Neural progenitor cell (in vitro differentiated cells): Measurements from ENCODE around the gene REXO5. TPM values are rescaled to one million over a fixed set of nuclear protein-coding genes. Genes with fewer than 3 reads are reported as not detected.

Source experiments
- DNase-seq: peaks from one replicate; pipeline ENCODE4 v3.0.0-alpha.2; 2016; ENCODE audit warnings: low spot score
- H2AFZ ChIP-seq: fragments of 200-600 bp; sonication (generic); replicated peaks from 2 replicates; pipeline ENCODE4 v1.6.1; 2016; ENCODE audit warnings: antibody characterized with exemption
- H3F3A ChIP-seq: fragments of 200-600 bp; sonication (generic); 2 replicates; pipeline ENCODE4 v1.6.1; 2016; ENCODE audit warnings: antibody characterized with exemption, low read depth
- H3K27ac ChIP-seq: fragments of 200-600 bp; sonication (generic); 2 replicates; pipeline ENCODE4 v1.5.1; 2016; ENCODE audit warnings: mild to moderate bottlenecking
- H3K27me3 ChIP-seq: fragments of 200-600 bp; sonication (generic); 2 replicates; pipeline ENCODE4 v1.6.1; 2016; ENCODE audit warnings: mild to moderate bottlenecking, moderate library complexity
- H3K36me3 ChIP-seq: fragments of 200-600 bp; sonication (generic); 2 replicates; pipeline ENCODE4 v1.5.1; 2016
- H3K4me1 ChIP-seq: fragments of 200-600 bp; sonication (generic); 2 replicates; pipeline ENCODE4 v1.6.1; 2016; ENCODE audit warnings: mixed run types
- H3K4me2 ChIP-seq: fragments of 200-600 bp; sonication (generic); 2 replicates; pipeline ENCODE4 v1.6.1; 2016
- H3K4me3 ChIP-seq: fragments of 200-600 bp; sonication (generic); 2 replicates; pipeline ENCODE4 v1.5.1; 2016
- H3K79me2 ChIP-seq: fragments of 200-600 bp; sonication (generic); 2 replicates; pipeline ENCODE4 v1.6.1; 2016; ENCODE audit warnings: low read depth
- H3K9ac ChIP-seq: fragments of 200-600 bp; sonication (generic); 2 replicates; pipeline ENCODE4 v1.6.1; 2016
- H3K9me3 ChIP-seq: fragments of 200-600 bp; sonication (generic); 2 replicates; pipeline ENCODE4 v1.5.1; 2016; ENCODE audit warnings: low read depth
- H4K20me1 ChIP-seq: fragments of 200-600 bp; sonication (generic); 2 replicates; pipeline ENCODE4 v1.6.1; 2016; ENCODE audit warnings: low read depth
- H3K27ac Mint-ChIP-seq: 3 replicates; pipeline ENCODE4 v1.8.0; 2021; ENCODE audit warnings: mixed read lengths
- H3K27me3 Mint-ChIP-seq: 2 replicates; pipeline ENCODE4 v1.8.0; 2022; ENCODE audit warnings: low read depth, mild to moderate bottlenecking, inconsistent platforms, moderate library complexity, mixed read lengths; ENCODE audit not compliant: insufficient read depth
- H3K36me3 Mint-ChIP-seq: 3 replicates; pipeline ENCODE4 v1.8.0; 2021; ENCODE audit warnings: mixed read lengths
- H3K4me1 Mint-ChIP-seq: 3 replicates; pipeline ENCODE4 v1.8.0; 2021; ENCODE audit warnings: mixed read lengths
- H3K4me3 Mint-ChIP-seq: 3 replicates; pipeline ENCODE4 v1.8.0; 2021; ENCODE audit warnings: mild to moderate bottlenecking, moderate library complexity, mixed read lengths
- H3K9me3 Mint-ChIP-seq: 3 replicates; pipeline ENCODE4 v1.8.0; 2020; ENCODE audit warnings: mixed read lengths
- EZH2 ChIP-seq: fragments of 200-600 bp; sonication (generic); IDR thresholded peaks from 2 replicates; pipeline ENCODE4 v1.6.1; 2017; ENCODE audit warnings: antibody characterized with exemption, mild to moderate bottlenecking, moderate library complexity
- EZH2phosphoT487 ChIP-seq: fragments of 200-600 bp; sonication (generic); IDR thresholded peaks from 2 replicates; pipeline ENCODE4 v1.6.1; 2017; ENCODE audit warnings: antibody characterized with exemption
- total RNA-seq: library from RNA; depleted of rRNA; stranded (reverse); fragments of >200 nt; gene quantifications from 2 replicates; pipeline ENCODE4 v1.2.3, GENCODE V29; 2015; ENCODE audit warnings: low replicate concordance
- TF ChIP-seq, protein P1 (sequence below): fragments of 200-600 bp; sonication (generic); IDR thresholded peaks from 2 replicates; pipeline ENCODE4 v1.5.1; 2017; ENCODE audit warnings: antibody characterized with exemption, mild to moderate bottlenecking

REXO5 gene
- total RNA-seq, 1 donor from 2014 or later, result 13.1 TPM

DNA sequence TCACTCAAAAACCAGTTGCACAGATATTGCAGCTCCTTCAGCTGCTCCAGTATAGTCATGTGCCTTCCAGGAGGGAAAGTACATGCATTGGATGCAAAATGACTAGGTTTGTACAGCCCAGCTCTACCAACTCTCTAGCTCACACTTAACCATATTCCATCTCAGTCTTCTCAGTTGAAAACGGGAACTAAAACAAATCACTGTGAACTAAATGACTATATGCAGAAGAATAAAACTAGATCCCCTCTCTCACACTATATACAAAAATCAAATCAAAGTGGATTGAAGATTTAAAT is 69.0 kb downstream of the REXO5 start:
- H3K27ac ChIP-seq, result no peak overlapping the region
- Mint-ChIP-seq H3K4me3 (no peak overlapping the region), H3K27me3 (no peaks in the 10 kb centered on the region), H3K4me1 (peaks cover 19% of the 10 kb centered on the region), H3K27ac (no peak overlapping the region), H3K36me3 (no peaks in the 10 kb centered on the region), H3K9me3 (no peaks in the 10 kb centered on the region)
- no peak overlapping the region for H2AFZ ChIP-seq
- H3K4me3 ChIP-seq, result no peak overlapping the region
- no peak overlapping the region for H3K4me2 ChIP-seq
- H3F3A ChIP-seq, result no peaks in the 10 kb centered on the region
- TF ChIP-seq, protein P1, sequence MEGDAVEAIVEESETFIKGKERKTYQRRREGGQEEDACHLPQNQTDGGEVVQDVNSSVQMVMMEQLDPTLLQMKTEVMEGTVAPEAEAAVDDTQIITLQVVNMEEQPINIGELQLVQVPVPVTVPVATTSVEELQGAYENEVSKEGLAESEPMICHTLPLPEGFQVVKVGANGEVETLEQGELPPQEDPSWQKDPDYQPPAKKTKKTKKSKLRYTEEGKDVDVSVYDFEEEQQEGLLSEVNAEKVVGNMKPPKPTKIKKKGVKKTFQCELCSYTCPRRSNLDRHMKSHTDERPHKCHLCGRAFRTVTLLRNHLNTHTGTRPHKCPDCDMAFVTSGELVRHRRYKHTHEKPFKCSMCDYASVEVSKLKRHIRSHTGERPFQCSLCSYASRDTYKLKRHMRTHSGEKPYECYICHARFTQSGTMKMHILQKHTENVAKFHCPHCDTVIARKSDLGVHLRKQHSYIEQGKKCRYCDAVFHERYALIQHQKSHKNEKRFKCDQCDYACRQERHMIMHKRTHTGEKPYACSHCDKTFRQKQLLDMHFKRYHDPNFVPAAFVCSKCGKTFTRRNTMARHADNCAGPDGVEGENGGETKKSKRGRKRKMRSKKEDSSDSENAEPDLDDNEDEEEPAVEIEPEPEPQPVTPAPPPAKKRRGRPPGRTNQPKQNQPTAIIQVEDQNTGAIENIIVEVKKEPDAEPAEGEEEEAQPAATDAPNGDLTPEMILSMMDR, result no peak
- TF ChIP-seq EZH2phosphoT487 (no peak), EZH2 (no peak)
- H3K9ac ChIP-seq, result no peak overlapping the region
- H3K79me2 ChIP-seq, result peaks cover 92% of the 10 kb centered on the region
- DNase-seq, result no peak
- H3K27me3 ChIP-seq, result no peaks in the 10 kb centered on the region
- H3K36me3 ChIP-seq, result no peaks in the 10 kb centered on the region
- H4K20me1 ChIP-seq, result peaks cover 25% of the 10 kb centered on the region
- no peaks in the 10 kb centered on the region for H3K9me3 ChIP-seq
- peaks cover 10% of the 10 kb centered on the region for H3K4me1 ChIP-seq

DNA sequence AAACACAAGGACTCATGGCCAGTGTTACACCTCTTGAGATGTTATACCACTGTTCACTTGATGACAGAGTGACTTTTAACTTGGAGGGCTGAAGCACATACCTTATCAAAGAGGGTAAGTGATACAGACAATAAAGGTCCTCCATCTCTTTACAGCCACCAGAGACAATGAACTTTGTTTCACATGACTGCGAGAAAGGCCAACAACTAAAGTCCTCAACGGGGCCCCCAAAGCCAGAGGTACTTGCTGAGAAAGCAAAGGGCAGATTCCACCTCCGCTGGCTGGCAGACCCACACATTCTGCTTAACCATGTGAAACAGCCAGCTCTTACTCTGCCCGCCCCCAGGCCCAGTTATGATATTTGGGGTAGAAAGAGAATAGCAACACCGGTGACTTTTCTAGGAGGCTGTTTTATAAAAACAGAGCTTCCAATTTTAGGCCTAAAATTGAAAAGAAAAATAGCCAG is 72.4 kb downstream of the REXO5 start:
- Histone ChIP-seq H3K9me3 (no peaks in the 10 kb centered on the region), H3K27me3 (no peaks in the 10 kb centered on the region), H3F3A (no peaks in the 10 kb centered on the region), H4K20me1 (peaks cover 11% of the 10 kb centered on the region), H3K4me3 (no peak overlapping the region), H3K27ac (no peak overlapping the region), H3K9ac (no peak overlapping the region), H3K79me2 (peaks cover 84% of the 10 kb centered on the region), H3K4me1 (peaks cover 6% of the 10 kb centered on the region), H2AFZ (no peak overlapping the region), H3K4me2 (no peak overlapping the region), H3K36me3 (no peaks in the 10 kb centered on the region)
- H3K4me1 Mint-ChIP-seq, result peaks cover 16% of the 10 kb centered on the region
- TF ChIP-seq EZH2, result no peak
- TF ChIP-seq, protein P1, result no peak
- TF ChIP-seq EZH2phosphoT487, result no peak
- no peaks in the 10 kb centered on the region for H3K9me3 Mint-ChIP-seq
- no peak overlapping the region for H3K27ac Mint-ChIP-seq
- H3K27me3 Mint-ChIP-seq, result no peaks in the 10 kb centered on the region
- H3K36me3 Mint-ChIP-seq, result no peaks in the 10 kb centered on the region
- H3K4me3 Mint-ChIP-seq, result no peak overlapping the region
- no peak for DNase-seq

DNA sequence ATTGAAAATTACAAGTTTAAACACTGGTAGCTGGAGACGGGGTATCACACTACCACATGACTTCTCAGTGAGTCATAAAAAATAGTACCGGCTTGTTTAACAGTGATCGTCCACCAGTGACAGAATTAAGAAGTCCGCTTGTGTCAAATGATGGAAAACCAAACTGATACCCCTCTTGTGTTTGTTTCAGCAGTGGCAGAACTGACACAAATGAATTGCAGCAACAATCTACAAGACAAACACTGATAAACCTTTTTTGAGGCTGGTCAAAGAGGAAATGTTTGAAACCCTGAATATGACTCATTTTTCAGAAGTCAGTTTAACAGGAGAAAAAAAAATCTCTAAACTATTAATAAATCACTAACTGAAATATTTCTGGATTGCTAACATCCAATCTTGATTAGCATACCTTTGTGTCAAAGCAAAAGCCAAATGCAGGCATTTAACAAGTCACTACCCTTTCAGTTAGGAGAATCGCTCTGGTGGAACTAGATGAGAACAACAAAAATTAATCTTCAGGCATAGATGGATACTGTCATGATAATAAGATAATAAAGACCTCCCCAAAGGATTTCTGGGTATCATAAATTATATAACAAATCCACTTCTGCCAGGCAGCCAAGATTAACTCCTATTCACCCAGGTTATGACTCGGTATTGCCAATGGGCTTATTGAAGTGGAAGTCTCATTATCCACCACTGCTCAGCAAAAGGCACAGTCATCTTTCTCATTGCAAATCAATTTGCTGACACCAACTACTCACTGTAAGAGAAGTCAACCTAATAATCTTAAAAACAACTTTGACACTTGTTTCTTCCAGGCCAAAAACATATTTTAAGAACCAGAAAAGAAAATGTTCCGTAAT is 73.1 kb downstream of the REXO5 start:
- Histone ChIP-seq H3K9me3 (no peaks in the 10 kb centered on the region), H3F3A (no peaks in the 10 kb centered on the region), H3K4me2 (no peak overlapping the region), H3K27me3 (no peaks in the 10 kb centered on the region), H3K4me1 (peaks cover 6% of the 10 kb centered on the region), H3K27ac (no peak overlapping the region), H2AFZ (no peak overlapping the region), H3K36me3 (no peaks in the 10 kb centered on the region), H3K9ac (no peak overlapping the region), H3K4me3 (no peak overlapping the region), H3K79me2 (peaks cover 83% of the 10 kb centered on the region), H4K20me1 (peaks cover 9% of the 10 kb centered on the region)
- no peak overlapping the region for H3K4me3 Mint-ChIP-seq
- no peak for DNase-seq
- H3K9me3 Mint-ChIP-seq, result no peaks in the 10 kb centered on the region
- TF ChIP-seq EZH2phosphoT487, result no peak
- TF ChIP-seq, protein P1, result no peak
- no peak for TF ChIP-seq EZH2
- H3K36me3 Mint-ChIP-seq, result peaks cover 5% of the 10 kb centered on the region
- peaks cover 16% of the 10 kb centered on the region for H3K4me1 Mint-ChIP-seq
- no peak overlapping the region for H3K27ac Mint-ChIP-seq
- H3K27me3 Mint-ChIP-seq, result no peaks in the 10 kb centered on the region
